ENCODE measurements around the gene NOL12.

NOL12 gene

GRCh38 chr22:37728620-37729019, 42.5 kb downstream of the NOL12 start:
- Mint-ChIP-seq H3K27ac (no peak overlapping the region), H3K4me3 (no peak overlapping the region), H3K4me1 (no peaks in the 10 kb centered on the region), H3K9me3 (no peaks in the 10 kb centered on the region), H3K27me3 (no peaks in the 10 kb centered on the region), H3K36me3 (peaks cover 12% of the 10 kb centered on the region)
- no peak for ATAC-seq (ENCODE audit: low read depth)
- DNase-seq (ENCODE audit: low spot score in 2 of 2): no peak

DNA sequence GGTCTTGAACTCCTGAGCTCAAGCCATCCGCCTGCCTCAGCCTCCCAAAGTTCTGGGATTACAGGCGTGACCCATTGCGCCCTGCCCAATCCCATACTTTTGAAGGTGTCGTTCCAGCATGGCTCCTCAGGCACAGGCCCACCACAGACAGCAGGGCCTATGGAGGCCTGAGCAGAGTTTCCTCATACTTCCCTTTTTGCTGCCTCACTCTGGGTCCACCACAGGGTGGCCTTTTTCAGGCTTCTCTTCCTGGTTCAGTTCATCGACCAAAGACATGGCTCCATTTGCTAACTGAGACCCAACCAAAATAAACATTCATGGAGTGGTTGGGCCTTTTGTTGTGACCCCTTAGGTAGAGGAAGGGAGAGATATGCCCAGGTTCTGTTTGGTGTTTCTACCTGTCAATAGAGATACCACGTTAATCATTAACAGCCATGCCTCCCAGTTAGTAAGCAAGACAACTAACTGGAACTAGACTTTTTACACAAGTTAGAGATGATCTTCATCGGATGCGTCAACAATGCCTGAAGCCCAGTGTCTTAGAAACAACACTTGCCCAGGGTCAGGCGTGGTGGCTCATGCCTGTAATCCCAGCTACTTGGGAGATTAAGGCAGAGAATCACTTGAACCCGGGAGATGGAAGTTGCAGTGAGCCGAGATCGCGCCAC, 45.8 kb downstream of the NOL12 start:
- Mint-ChIP-seq H3K9me3 (no peaks in the 10 kb centered on the region), H3K27me3 (no peaks in the 10 kb centered on the region), H3K4me3 (no peak overlapping the region), H3K4me1 (no peaks in the 10 kb centered on the region), H3K36me3 (no peaks in the 10 kb centered on the region), H3K27ac (peak overlapping the region; percentile 82)
- DNase-seq (ENCODE audit: low spot score in 2 of 2): no peak
- peak; percentile 54 for ATAC-seq (ENCODE audit: low read depth)

GRCh38 chr22:37732699-37733607, 46.8 kb downstream of the NOL12 start:
- H3K27ac Mint-ChIP-seq: no peak overlapping the region
- H3K27me3 Mint-ChIP-seq: peaks cover 3% of the 10 kb centered on the region
- H3K9me3 Mint-ChIP-seq: no peaks in the 10 kb centered on the region
- ATAC-seq (ENCODE audit: low read depth) (no peak), DNase-seq (ENCODE audit: low spot score in 2 of 2) (no peak)
- no peak overlapping the region for H3K4me3 Mint-ChIP-seq
- no peaks in the 10 kb centered on the region for H3K36me3 Mint-ChIP-seq
- peaks cover under 1% of the 10 kb centered on the region for H3K4me1 Mint-ChIP-seq

GRCh38 chr22:37733625-37734401, 47.7 kb downstream of the NOL12 start:
- ATAC-seq (ENCODE audit: low read depth): no peak
- peaks cover 7% of the 10 kb centered on the region for H3K27me3 Mint-ChIP-seq
- H3K4me1 Mint-ChIP-seq: peaks cover 5% of the 10 kb centered on the region
- no peak for DNase-seq (ENCODE audit: low spot score in 2 of 2)
- H3K36me3 Mint-ChIP-seq: peaks cover 4% of the 10 kb centered on the region
- no peaks in the 10 kb centered on the region for H3K9me3 Mint-ChIP-seq
- no peak overlapping the region for H3K4me3 Mint-ChIP-seq
- no peak overlapping the region for H3K27ac Mint-ChIP-seq

- no peak overlapping the region for H3K27ac Mint-ChIP-seq
- ATAC-seq (ENCODE audit: low read depth) (no peak), DNase-seq (ENCODE audit: low spot score in 2 of 2) (no peak)
- H3K4me1 Mint-ChIP-seq: peaks cover 5% of the 10 kb centered on the region
- peaks cover 7% of the 10 kb centered on the region for H3K27me3 Mint-ChIP-seq
- no peaks in the 10 kb centered on the region for H3K9me3 Mint-ChIP-seq
- H3K4me3 Mint-ChIP-seq: no peak overlapping the region
- peaks cover 4% of the 10 kb centered on the region for H3K36me3 Mint-ChIP-seq
These were observed 48.2 kb downstream of the NOL12 start for GRCh38 chr22:37734402-37734700.

DNA sequence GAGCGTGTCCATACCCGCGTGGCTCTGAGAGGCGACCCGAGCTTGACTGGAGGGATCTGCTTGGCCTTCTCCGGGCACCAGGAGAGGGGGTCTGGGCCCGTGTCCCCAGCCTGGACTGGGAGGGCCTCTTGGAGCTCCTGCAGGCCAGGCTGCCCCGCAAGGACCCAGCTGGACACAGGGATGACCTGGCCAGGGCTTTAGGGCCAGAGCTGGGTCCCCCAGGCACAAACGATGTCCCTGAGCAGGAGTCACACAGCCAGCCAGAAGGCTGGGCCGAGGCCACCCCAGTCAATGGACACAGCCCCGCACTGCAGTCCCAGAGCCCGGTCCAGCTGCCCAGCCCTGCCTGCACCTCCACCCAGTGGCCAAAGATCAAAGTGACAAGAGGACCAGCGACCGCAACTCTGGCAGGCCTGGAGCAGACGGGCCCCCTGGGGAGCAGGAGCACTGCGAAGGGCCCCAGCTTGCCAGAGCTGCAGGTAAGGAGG, 48.9 kb downstream of the NOL12 start:
- Mint-ChIP-seq H3K27me3 (peaks cover 7% of the 10 kb centered on the region), H3K9me3 (no peaks in the 10 kb centered on the region), H3K4me3 (no peak overlapping the region), H3K4me1 (peaks cover 5% of the 10 kb centered on the region), H3K36me3 (peaks cover 4% of the 10 kb centered on the region), H3K27ac (no peak overlapping the region)
- ATAC-seq (ENCODE audit: low read depth): no peak
- no peak for DNase-seq (ENCODE audit: low spot score in 2 of 2)

- ATAC-seq (ENCODE audit: low read depth) (no peak), DNase-seq (ENCODE audit: low spot score in 2 of 2) (no peak)
- Mint-ChIP-seq H3K27me3 (peaks cover 7% of the 10 kb centered on the region), H3K4me3 (no peak overlapping the region), H3K27ac (no peak overlapping the region), H3K9me3 (no peaks in the 10 kb centered on the region), H3K36me3 (peaks cover 5% of the 10 kb centered on the region), H3K4me1 (peaks cover 9% of the 10 kb centered on the region)
These were observed 52.9 kb downstream of the NOL12 start for GRCh38 chr22:37739035-37739434.

- H3K36me3 Mint-ChIP-seq: peaks cover 5% of the 10 kb centered on the region
- H3K27ac Mint-ChIP-seq: no peak overlapping the region
- no peak overlapping the region for H3K4me3 Mint-ChIP-seq
- peaks cover 7% of the 10 kb centered on the region for H3K27me3 Mint-ChIP-seq
- H3K4me1 Mint-ChIP-seq: peaks cover 12% of the 10 kb centered on the region
- DNase-seq (ENCODE audit: low spot score in 2 of 2): no peak
- ATAC-seq (ENCODE audit: low read depth): no peak
- no peaks in the 10 kb centered on the region for H3K9me3 Mint-ChIP-seq
These were observed 53.5 kb downstream of the NOL12 start for GRCh38 chr22:37739611-37740049.

DNA sequence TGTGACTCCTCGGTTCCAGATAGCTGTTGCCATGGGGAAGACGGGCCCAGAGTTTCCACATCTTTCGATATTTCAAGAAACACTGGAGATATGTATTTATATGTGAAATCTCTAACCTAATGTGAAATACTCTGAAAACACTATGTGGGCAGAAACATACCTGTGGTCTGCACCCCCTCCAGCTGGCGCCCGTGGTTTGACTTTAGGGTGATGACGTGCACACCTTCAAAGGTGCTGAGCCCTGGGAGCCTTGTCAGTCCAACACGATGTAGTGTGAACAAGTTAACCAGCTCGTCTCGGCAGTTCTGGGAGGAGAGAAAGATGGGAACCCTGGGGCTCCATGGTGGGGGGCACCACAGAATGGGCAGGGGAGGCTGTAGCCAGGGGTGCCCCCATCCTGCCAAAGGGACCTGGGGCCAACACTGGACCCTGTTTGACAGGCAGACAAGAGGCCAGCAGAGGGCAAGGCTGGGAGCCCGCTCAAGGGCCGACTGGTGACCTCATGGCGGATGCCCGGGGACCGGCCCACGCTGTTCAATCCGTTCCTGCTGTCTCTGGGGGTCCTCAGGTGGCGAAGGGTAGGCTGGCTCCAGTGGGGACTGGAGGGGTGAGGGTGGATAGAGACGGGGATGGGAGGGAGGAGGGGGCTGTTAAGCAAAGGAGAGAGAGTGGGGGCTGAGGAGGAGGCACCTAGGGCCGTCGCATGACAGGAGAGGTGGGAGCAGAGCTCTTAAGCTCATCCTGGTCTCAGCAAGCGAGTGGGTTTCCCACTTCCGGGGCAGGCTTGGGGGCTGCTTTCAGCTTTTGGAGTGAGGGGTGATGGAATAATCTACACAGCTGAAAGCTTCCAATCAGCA, 54.5 kb downstream of the NOL12 start:
- Mint-ChIP-seq H3K4me1 (peaks cover 17% of the 10 kb centered on the region), H3K27me3 (peaks cover 7% of the 10 kb centered on the region), H3K9me3 (no peaks in the 10 kb centered on the region), H3K27ac (no peak overlapping the region), H3K36me3 (peaks cover 5% of the 10 kb centered on the region), H3K4me3 (no peak overlapping the region)
- ATAC-seq (ENCODE audit: low read depth): no peak
- no peak for DNase-seq (ENCODE audit: low spot score in 2 of 2)

DNA sequence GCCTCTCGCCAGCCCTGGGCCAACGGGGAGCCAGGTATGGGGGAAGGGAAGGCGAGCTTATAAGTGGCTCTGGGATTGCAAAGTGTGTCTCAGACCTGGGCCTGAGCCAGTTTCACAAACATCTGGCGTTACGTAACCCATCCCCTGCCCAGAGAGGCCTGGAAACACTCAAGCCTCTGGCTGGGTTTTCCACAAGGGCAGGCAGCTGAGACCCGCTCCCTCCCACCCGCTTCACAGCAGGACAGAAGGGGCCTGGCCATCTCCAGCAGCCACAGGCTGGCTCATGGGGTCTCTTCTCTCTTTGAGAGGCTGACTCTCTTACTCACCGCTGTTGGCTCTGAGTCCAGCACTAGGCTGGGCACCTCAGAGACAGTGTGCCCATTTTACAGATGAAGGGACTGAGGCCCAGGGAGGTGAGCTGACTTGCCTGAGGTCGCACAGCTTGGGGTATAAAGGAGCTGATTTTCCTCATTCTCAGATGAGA, 55.2 kb downstream of the NOL12 start:
- peaks cover 17% of the 10 kb centered on the region for H3K4me1 Mint-ChIP-seq
- DNase-seq (ENCODE audit: low spot score in 2 of 2): no peak
- peaks cover 7% of the 10 kb centered on the region for H3K27me3 Mint-ChIP-seq
- H3K4me3 Mint-ChIP-seq: no peak overlapping the region
- H3K36me3 Mint-ChIP-seq: peaks cover 5% of the 10 kb centered on the region
- no peak for ATAC-seq (ENCODE audit: low read depth)
- no peak overlapping the region for H3K27ac Mint-ChIP-seq
- no peaks in the 10 kb centered on the region for H3K9me3 Mint-ChIP-seq

DNA sequence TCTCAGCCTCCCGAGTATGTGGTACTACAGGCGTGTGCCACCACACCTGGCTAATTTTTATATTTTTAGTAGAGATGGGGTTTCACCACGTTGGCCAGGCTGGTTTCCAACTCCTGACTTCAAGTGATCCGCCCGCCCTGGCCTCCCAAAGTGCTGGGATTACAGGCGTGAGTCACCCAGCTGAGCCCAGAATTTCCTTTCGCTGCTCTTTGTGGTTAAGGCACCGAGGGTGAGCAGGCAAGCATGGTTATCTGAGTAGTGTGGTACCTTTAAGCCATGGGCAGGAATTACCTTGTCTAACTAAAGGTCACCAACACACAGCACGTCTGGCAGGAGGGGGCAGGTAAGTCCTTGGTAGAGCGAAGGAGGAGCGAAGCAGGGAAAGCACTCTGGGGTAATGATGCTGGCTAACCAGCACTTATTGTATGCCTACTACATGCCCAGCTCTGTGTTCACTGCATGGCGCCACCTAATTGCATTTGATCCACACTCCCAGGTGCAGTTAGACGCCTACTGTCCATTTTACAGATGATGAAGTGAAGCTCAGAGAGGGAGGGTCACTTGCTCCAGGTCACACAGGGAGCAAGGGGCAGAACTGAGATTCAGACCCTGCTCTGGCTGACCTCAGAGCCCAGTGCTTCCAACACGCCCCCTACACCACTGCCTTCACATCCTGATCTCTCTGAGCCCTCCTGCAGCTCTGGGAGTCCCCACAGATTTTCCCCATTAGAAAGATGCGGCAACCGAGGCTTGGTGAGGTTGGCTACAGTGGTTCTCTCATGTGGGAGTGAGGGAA, 56.4 kb downstream of the NOL12 start:
- H3K36me3 Mint-ChIP-seq: peaks cover 5% of the 10 kb centered on the region
- H3K27ac Mint-ChIP-seq: no peak overlapping the region
- no peak overlapping the region for H3K4me3 Mint-ChIP-seq
- no peaks in the 10 kb centered on the region for H3K9me3 Mint-ChIP-seq
- peaks cover 7% of the 10 kb centered on the region for H3K27me3 Mint-ChIP-seq
- ATAC-seq (ENCODE audit: low read depth) (no peak), DNase-seq (ENCODE audit: low spot score in 2 of 2) (no peak)
- peaks cover 22% of the 10 kb centered on the region for H3K4me1 Mint-ChIP-seq
